ENCODE data around the gene ENTPD5.

DNA sequence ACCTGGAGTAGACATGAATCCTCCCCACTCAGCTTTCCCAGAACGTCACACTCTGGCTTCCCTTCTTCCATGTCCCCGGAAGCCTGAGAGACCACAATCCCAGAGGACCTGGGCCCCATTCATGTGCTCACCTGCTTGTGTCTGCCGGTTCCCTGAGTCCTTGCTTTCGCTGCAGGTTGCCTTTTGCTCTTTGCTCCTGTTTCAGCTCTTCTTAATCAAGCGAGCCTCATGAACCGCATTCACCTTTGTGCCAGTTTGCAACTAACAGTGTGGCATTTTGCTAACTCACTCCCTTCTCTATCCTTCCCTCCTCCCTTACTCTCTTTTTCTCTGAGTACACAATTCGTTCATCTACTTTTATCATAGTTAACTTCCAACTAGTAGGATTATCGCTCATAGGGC, 23.1 kb downstream of the ENTPD5 start:
- TF ChIP-seq CTCF (conservative IDR thresholded peaks at IDR 0.05) (no peak), ZFX (IDR thresholded peaks at IDR 0.05) (no peak)
